Epithelial cell of esophagus (primary cell): ENCODE data around the gene HEATR9.
A peak's percentile ranks its signal among the peaks of the same experiment; 100 is the strongest.
"Not testable (repeated sequence)": the region's sequence is repeated elsewhere in the genome, so short reads cannot be mapped to it uniquely, and the experiment has no call there.

Experiments used
- DNase-seq: peaks from one replicate; pipeline ENCODE4 v3.0.0; 2010; ENCODE audit warnings: low read depth
- H3K4me3 ChIP-seq: 2 replicates; pipeline ENCODE4 v1.5.1; 2011; ENCODE audit warnings: mild to moderate bottlenecking, low read length, control low read depth
- TF ChIP-seq, protein P1 (sequence below): IDR thresholded peaks from 2 replicates; pipeline ENCODE4 v1.5.1; 2011; ENCODE audit warnings: low read depth, mild to moderate bottlenecking, low read length, control low read depth, inconsistent platforms; ENCODE audit not compliant: insufficient read depth; ENCODE audit errors: missing control alignments

The HEATR9 gene

DNA sequence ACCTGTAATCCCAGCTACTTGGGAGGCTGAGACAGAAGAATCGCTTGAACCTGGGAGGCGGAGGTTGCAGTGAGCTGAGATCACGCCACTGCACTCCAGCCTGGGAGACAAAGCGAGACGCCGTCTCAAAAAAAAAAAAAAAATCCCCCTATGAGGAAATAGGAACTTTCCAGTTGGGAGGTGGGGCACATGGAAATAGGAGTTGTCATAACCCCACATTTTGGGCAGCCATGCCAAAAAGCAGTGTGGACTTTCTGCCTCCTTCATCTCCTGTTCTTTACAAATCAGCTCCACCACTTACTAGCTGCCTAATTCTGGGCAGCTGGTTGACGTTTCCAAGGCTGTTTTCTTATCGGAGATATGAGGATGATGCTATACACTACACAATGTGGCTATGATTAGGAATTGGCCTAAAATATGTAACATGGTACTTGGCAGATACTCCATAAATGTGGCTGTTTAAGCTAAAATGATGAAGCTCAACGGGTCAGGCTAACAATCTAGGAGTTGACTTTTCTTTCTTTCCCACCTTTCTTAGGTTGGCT lies 33.0 kb upstream of the HEATR9 start:
- DNase-seq: no peak
- TF ChIP-seq, protein P1, sequence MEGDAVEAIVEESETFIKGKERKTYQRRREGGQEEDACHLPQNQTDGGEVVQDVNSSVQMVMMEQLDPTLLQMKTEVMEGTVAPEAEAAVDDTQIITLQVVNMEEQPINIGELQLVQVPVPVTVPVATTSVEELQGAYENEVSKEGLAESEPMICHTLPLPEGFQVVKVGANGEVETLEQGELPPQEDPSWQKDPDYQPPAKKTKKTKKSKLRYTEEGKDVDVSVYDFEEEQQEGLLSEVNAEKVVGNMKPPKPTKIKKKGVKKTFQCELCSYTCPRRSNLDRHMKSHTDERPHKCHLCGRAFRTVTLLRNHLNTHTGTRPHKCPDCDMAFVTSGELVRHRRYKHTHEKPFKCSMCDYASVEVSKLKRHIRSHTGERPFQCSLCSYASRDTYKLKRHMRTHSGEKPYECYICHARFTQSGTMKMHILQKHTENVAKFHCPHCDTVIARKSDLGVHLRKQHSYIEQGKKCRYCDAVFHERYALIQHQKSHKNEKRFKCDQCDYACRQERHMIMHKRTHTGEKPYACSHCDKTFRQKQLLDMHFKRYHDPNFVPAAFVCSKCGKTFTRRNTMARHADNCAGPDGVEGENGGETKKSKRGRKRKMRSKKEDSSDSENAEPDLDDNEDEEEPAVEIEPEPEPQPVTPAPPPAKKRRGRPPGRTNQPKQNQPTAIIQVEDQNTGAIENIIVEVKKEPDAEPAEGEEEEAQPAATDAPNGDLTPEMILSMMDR: no peak

DNA sequence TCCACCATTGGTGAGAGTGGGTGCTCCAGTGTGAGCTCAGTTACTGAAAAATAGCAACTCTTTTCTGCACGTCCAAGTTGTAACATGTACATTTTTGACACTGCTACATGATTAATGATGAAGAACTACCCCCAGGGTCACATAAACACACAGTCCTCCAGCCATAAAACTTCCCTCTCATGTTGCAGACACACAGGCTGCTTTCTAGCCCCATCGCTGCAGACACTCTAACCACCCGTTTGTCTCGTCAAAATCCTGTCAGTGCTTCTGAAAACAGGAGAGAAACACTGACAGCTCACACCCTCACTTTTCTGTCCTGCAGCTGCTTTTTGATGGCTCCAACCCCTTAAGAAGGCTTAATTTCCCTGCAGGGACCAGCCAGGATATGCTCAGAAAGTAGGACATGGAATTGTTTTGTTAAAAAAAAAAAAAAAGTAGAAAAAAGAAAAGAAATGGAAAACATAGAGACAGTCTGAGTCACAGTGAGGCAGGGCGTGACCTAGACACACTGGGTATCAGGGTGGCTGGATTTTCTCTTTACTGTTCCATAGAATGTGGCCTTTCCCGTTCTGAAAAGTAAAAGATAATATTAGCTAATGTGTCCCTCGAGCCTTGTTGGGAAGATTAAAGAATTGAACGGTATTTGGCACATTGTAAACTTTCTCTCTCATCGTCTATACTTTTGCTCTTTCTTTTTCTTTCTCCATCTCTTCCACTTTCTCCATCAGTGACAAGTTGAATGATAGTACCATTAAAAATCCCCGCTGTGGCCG lies 32.2 kb upstream of the HEATR9 start:
- peak; percentile 60 for DNase-seq
- no peak overlapping the region for H3K4me3 ChIP-seq
- TF ChIP-seq, protein P1: no peak

More for the DNA sequence above, 33.0 kb upstream of the HEATR9 start:
- no peak overlapping the region for H3K4me3 ChIP-seq

DNA sequence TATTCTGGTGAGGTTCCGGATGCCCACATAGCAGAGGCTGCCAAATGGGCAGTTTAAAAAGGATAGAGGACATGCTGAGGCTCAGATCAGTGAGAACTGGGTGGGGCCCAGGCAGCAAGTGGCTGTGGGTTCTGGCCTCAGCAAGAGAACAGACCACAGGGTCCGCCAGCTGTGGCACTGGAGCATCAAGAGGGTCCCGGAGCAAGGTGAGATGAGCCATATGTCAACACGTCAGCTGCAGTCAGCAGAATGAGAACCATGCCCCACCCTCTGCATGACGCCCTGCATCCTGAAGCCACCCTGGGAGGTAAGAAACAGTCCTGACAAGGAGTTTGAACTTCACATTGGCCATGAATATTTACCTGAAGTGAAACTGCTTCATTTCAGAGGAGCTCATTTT lies 31.6 kb upstream of the HEATR9 start:
- TF ChIP-seq, protein P1: no peak
- peak; percentile 53 for DNase-seq
- H3K4me3 ChIP-seq: no peak overlapping the region

DNA sequence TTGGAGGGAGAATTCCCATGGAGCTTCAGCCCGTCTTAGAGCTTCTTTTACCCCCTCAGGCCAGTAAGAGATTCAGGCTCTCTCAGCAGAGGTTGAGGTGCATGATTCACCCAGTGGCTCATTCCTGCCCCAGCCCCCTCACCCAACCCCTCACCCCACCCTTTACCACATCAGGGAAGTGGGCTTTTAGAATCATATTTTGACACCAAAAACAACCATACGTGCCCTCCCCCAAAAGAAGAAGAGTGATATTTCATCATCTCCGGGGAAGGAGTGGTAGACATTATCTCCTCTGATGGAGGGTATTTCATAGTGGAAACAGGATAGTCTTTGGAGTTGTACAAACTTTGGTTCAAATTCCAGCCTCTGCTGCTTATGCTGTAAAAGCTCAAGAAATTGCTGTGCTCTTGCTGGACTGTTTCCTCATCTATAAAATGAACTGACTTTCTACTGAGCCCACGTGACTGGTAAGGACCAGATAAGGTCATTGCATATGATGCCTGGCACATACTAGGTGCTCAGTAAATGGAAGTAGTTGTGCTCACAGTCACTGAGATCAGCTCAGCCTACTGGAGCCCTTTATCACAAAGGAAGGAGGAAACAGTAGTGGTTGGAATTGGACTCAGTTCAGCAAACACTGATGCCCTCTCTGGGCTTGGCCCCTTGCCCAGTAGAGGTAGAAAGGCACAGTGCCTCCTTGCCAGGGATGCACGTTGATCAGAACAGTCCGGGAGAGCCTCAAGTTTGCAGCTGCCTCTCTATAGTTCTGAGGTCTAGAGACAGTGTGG lies 29.8 kb upstream of the HEATR9 start:
- no peak overlapping the region for H3K4me3 ChIP-seq
- TF ChIP-seq, protein P1: no peak
- peak; percentile 18 for DNase-seq

- not testable (repeated sequence) for DNase-seq, H3K4me3 ChIP-seq
These were observed 29.1 kb upstream of the HEATR9 start for GRCh38 chr17:35897772-35898171.

DNA sequence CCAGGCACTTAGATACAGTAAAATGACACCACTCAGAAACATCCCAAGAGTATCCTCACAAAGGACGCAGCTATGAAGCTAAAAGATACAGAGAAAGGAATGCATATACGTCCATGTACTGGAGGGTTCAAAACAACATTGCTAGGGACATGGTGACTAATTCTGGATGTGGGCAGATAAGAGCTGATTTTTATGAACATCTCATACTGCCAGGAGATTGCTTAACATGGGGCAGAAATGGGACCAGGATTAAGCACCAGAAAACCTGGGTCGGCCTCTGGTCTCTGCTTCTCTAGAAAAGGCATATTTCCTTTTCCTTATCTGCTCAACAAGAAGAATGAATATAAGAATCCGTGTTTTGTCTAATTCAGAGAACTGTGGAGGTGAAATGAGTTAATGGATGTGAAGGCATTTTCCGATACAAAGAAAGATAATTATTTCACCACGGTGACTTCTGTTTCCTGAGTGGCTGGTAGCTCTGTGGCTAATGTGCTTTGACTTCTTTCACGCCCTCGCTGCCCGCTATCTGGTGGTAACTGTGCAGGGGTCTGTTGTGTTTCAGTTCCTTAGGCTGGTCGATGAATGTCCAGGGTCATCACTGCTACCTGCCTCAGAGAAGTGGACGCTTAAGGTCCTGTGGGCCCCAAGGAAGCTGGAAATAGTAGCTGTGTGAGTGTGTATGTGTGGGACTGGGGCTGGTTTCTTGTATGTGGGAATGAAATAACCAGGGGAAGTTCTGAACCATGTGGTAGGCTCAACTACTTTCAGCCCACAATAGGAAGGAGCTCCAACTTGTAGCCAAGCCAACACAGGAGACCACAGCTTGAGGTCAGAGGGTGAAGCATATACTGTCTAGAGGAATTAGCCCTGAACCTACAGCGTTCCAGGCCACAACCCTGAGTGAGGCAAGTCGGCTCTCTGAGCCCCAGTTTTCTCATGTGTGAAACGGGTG lies 27.2 kb upstream of the HEATR9 start:
- DNase-seq: no peak
- no peak overlapping the region for H3K4me3 ChIP-seq
- TF ChIP-seq, protein P1: no peak
